Measurements from ENCODE around the gene OXNAD1. TPM values are rescaled to one million over a fixed set of nuclear protein-coding genes. Genes with fewer than 3 reads are reported as not detected.

Gene OXNAD1
- total RNA-seq, 1 experiment from 2014 or later, result 23.7 TPM

- no peak overlapping the region for H3K23ac ChIP-seq (ENCODE audit: insufficient read length, low read depth, low read length)
- no peaks in the 10 kb centered on the region for H4K20me1 ChIP-seq (ENCODE audit: control insufficient read depth, insufficient read depth, insufficient read length)
- no peak overlapping the region for H2BK20ac ChIP-seq (ENCODE audit: low read depth, low read length, poor library complexity, severe bottlenecking)
- no peak overlapping the region for H3K27ac Mint-ChIP-seq
- no peak overlapping the region for H3K4me2 ChIP-seq (ENCODE audit: insufficient read depth, insufficient read length, low read length)
- no peak overlapping the region for H3K56ac ChIP-seq (ENCODE audit: insufficient read length, low read depth, low read length)
- H3K36me3 Mint-ChIP-seq (ENCODE audit: insufficient read depth in 1 of 3, low read depth in 3 of 3), result no peaks in the 10 kb centered on the region
- H3K14ac ChIP-seq (ENCODE audit: insufficient read depth, low read length), result no peak overlapping the region
- H3K27me3 Mint-ChIP-seq (ENCODE audit: low read depth), result 0 out of 2 replicates have a peak, but pooled peaks cover 1% of the 10 kb centered on the region
- no peak overlapping the region for H4K8ac ChIP-seq (replicated peaks; ENCODE audit: insufficient read length, low read depth, low read length)
- H3K4me1 Mint-ChIP-seq, result peaks cover 2 to 3% of the 10 kb centered on the region in 2 experiments; a peak in 1 of 4 replicates
- H3K9me3 Mint-ChIP-seq, result no peaks in the 10 kb centered on the region
- H2BK12ac ChIP-seq (ENCODE audit: insufficient read length, low read depth, low read length), result no peak overlapping the region
- no peak for DNase-seq
- no peak overlapping the region for H2BK15ac ChIP-seq (ENCODE audit: low read depth, low read length)
- no peaks in the 10 kb centered on the region for H3K9me3 ChIP-seq (ENCODE audit: control insufficient read depth, low read depth, low read length)
- H3K9ac ChIP-seq (ENCODE audit: extremely low read depth, insufficient read length, low read length), result no peak overlapping the region
- no peak overlapping the region for H3K27ac ChIP-seq (ENCODE audit: insufficient read length, low read depth, low read length)
- WGBS (ENCODE audit: extremely low coverage, insufficient read length, low lambda C conversion rate), result no CpG with 5 or more reads among the region's 1 CpG
- no peak overlapping the region for H3K4me3 Mint-ChIP-seq
- H3K79me1 ChIP-seq (ENCODE audit: insufficient read depth, low read depth, low read length, poor library complexity, severe bottlenecking), result no peaks in the 10 kb centered on the region
- no peak overlapping the region for H2AFZ ChIP-seq (ENCODE audit: low read length)
- no peaks in the 10 kb centered on the region for H3K79me2 ChIP-seq (ENCODE audit: insufficient read depth, low read length)
- no peak for TF ChIP-seq CTCF (conservative IDR thresholded peaks at IDR 0.05)
- no peaks in the 10 kb centered on the region for H3K27me3 ChIP-seq (ENCODE audit: insufficient read depth, low read length)
- no peak overlapping the region for H2BK120ac ChIP-seq (ENCODE audit: low read depth, low read length, poor library complexity, severe bottlenecking)
- H3K23me2 ChIP-seq (ENCODE audit: insufficient read length, low read depth, low read length, poor library complexity, severe bottlenecking), result no peaks in the 10 kb centered on the region
- H4K5ac ChIP-seq (ENCODE audit: insufficient read length, low read depth, low read length), result no peak overlapping the region
- H3K4me1 ChIP-seq (ENCODE audit: insufficient read depth, low read length), result peaks cover 2% of the 10 kb centered on the region; the same call in 1 of the 2 replicates
- H4K91ac ChIP-seq (ENCODE audit: insufficient read length, low read depth, low read length), result no peak overlapping the region
- H3K4ac ChIP-seq (ENCODE audit: low read depth, low read length), result no peak overlapping the region
- no peak overlapping the region for H3K18ac ChIP-seq (ENCODE audit: insufficient read length, low read depth, low read length)
- H3T11ph ChIP-seq (ENCODE audit: low read length), result no peak overlapping the region
- no peak overlapping the region for H2BK5ac ChIP-seq (ENCODE audit: insufficient read length, low read length)
- H2AK5ac ChIP-seq (ENCODE audit: insufficient read length, low read length), result no peak overlapping the region
Observed at GRCh38 chr3:16227566-16227965, 37.4 kb upstream of the OXNAD1 start.
